Measurements from ENCODE around the gene DGLUCY.
A peak's percentile ranks its signal among the peaks of the same experiment; 100 is the strongest.

The DGLUCY gene

GRCh38 chr14:91267965-91268437 lies 154.1 kb downstream of the DGLUCY start:
- Mint-ChIP-seq H3K4me3 (no peak overlapping the region), H3K4me1 (peaks cover 32% of the 10 kb centered on the region), H3K9me3 (no peaks in the 10 kb centered on the region), H3K27ac (no peak overlapping the region), H3K36me3 (peaks cover 44% of the 10 kb centered on the region), H3K27me3 (peaks cover 16% of the 10 kb centered on the region)
- ATAC-seq: no peak

DNA sequence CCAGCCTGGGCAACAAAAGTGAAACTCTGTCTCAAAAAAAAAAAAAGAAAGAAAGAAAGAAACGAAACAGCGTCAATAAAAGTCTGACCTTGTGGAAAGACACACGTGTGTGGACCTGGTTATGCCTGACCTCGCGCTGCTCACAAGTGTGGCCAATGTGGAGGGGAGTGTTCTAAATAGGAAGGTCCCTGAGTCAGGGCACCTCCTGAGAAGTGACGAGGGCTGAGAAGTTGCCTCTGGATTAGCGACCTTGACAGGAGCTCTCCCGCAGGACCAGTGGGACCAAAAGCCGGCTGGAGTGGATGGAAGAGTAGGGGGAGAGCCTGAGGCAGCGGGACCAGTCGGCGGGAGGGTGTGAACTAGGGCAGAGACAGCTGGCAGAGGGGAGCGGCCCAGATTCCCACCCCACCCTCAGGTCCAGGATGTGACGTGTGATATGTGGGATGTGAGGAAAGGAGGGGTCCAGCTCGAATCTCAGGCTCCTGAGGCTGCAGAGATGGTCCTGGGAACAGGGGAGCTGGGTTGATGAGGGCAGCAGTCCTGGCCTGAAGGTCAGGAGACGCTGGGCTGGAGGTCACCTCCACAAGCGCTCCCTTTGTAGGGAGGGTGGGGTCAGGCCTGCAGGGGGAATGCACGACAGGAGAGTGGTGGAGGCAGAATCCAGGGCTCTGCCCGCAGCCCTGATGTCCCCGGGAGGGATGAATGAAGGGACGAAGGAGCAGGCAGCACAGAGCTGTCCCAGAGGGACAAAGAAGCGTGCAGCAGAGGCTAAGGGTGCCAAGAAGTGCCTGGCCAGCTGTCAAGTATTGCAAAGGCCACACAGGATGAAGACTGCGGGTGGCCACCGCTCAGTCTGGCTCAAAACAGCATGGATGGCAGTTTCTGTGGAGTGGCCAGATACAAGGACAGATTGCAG lies 155.5 kb downstream of the DGLUCY start:
- H3K27me3 Mint-ChIP-seq: peaks cover 8% of the 10 kb centered on the region
- H3K4me1 Mint-ChIP-seq: peaks cover 28% of the 10 kb centered on the region
- H3K4me3 Mint-ChIP-seq: no peak overlapping the region
- peaks cover 48% of the 10 kb centered on the region for H3K36me3 Mint-ChIP-seq
- H3K9me3 Mint-ChIP-seq: no peaks in the 10 kb centered on the region
- H3K27ac Mint-ChIP-seq: no peak overlapping the region
- ATAC-seq: no peak

DNA sequence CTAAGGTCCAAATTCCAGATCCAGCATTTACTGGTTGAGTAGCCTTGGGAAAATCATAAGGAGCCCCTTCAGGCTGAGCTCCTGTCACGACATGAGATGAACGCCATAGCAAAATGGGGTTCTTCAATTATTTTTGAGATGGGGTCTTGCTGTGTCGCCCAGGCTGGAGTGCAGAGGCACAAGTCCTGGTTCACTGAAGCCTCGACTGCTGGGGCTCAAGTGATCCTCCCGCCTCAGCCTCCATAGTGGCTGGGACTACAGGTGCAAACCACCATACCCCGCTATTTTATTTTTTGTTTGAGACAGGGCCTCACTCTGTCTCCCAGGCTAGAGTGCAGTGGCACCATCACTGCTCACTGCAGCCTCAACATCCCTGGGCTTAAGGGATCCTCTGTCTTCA lies 156.3 kb downstream of the DGLUCY start:
- no peak overlapping the region for H3K27ac Mint-ChIP-seq
- H3K36me3 Mint-ChIP-seq: peaks cover 57% of the 10 kb centered on the region
- no peak for ATAC-seq
- H3K4me3 Mint-ChIP-seq: no peak overlapping the region
- peaks cover 22% of the 10 kb centered on the region for H3K4me1 Mint-ChIP-seq
- no peaks in the 10 kb centered on the region for H3K9me3 Mint-ChIP-seq
- H3K27me3 Mint-ChIP-seq: no peaks in the 10 kb centered on the region

- ATAC-seq: no peak
- Mint-ChIP-seq H3K27me3 (no peaks in the 10 kb centered on the region), H3K4me3 (no peak overlapping the region), H3K9me3 (no peaks in the 10 kb centered on the region), H3K4me1 (peaks cover 17% of the 10 kb centered on the region), H3K36me3 (peaks cover 59% of the 10 kb centered on the region), H3K27ac (no peak overlapping the region)
Measured at GRCh38 chr14:91270619-91271018, 156.7 kb downstream of the DGLUCY start.

DNA sequence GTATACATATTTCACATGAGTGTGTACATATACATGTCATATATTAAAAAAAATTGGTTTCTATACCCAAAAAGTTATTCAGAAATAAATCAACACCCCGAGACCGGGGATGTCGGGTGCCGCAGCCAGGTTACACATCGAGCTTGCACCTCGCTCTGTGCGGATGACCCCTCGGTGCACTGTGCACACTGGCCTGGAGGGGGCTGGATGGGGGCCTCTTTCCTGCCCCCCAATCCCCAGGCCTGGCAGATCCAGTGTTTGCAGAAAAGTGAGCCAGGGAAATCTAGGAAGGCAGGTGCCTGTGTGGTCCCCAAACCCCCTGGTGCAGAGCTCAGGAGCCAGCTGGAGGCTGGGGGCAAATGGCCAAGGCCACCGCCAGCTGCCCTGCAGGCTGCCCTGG lies 157.8 kb downstream of the DGLUCY start:
- peaks cover 66% of the 10 kb centered on the region for H3K36me3 Mint-ChIP-seq
- H3K4me3 Mint-ChIP-seq: no peak overlapping the region
- H3K27ac Mint-ChIP-seq: no peak overlapping the region

GRCh38 chr14:91272341-91273272 lies 158.7 kb downstream of the DGLUCY start:
- no peak overlapping the region for H3K4me3 Mint-ChIP-seq
- H3K27ac Mint-ChIP-seq: no peak overlapping the region
- H3K36me3 Mint-ChIP-seq: peaks cover 71% of the 10 kb centered on the region
- H3K27me3 Mint-ChIP-seq: no peaks in the 10 kb centered on the region
- H3K9me3 Mint-ChIP-seq: no peaks in the 10 kb centered on the region
- peaks cover 11% of the 10 kb centered on the region for H3K4me1 Mint-ChIP-seq
- ATAC-seq: no peak

More for the DNA sequence above, 157.8 kb downstream of the DGLUCY start:
- H3K9me3 Mint-ChIP-seq: no peaks in the 10 kb centered on the region
- H3K27me3 Mint-ChIP-seq: no peaks in the 10 kb centered on the region
- peaks cover 14% of the 10 kb centered on the region for H3K4me1 Mint-ChIP-seq
- ATAC-seq: no peak

- peaks cover 66% of the 10 kb centered on the region for H3K36me3 Mint-ChIP-seq
- no peak overlapping the region for H3K4me3 Mint-ChIP-seq
- ATAC-seq: no peak
- no peaks in the 10 kb centered on the region for H3K9me3 Mint-ChIP-seq
- no peak overlapping the region for H3K27ac Mint-ChIP-seq
- H3K27me3 Mint-ChIP-seq: no peaks in the 10 kb centered on the region
- H3K4me1 Mint-ChIP-seq: peaks cover 7% of the 10 kb centered on the region
Measured at GRCh38 chr14:91273273-91273884, 159.5 kb downstream of the DGLUCY start.

- Mint-ChIP-seq H3K4me3 (no peak overlapping the region), H3K4me1 (peaks cover 6% of the 10 kb centered on the region), H3K36me3 (peaks cover 64% of the 10 kb centered on the region), H3K27ac (no peak overlapping the region), H3K9me3 (no peaks in the 10 kb centered on the region), H3K27me3 (no peaks in the 10 kb centered on the region)
- ATAC-seq: no peak
Measured at GRCh38 chr14:91273885-91274273, 160.0 kb downstream of the DGLUCY start.

DNA sequence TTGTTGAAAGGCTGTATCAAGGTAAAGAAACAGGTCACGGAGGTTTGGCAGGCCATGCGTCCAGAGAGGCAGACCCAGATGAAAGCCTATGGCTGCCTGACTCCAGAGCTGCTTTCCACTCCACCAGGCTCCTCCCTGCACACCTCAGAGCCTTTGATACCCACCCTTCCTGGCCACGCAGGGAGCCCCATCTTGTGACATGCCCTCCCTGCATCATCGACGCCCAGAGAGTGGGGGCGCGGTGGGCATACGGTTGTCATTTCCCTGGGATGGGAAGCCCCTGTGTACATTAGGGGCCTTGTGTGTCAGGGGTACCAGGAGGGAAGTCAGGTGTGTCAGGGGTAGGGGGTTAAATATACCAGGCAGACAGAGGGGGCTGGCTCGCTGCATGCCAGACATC lies 160.9 kb downstream of the DGLUCY start:
- peak overlapping the region; percentile 53 for H3K27ac Mint-ChIP-seq
- H3K27me3 Mint-ChIP-seq: no peaks in the 10 kb centered on the region
- no peak for ATAC-seq
- no peaks in the 10 kb centered on the region for H3K4me1 Mint-ChIP-seq
- no peaks in the 10 kb centered on the region for H3K9me3 Mint-ChIP-seq
- no peak overlapping the region for H3K4me3 Mint-ChIP-seq
- peaks cover 63% of the 10 kb centered on the region for H3K36me3 Mint-ChIP-seq
